Liver (tissue), 9 donors: ENCODE results near the gene STK33. TPM values are rescaled to one million over a fixed set of nuclear protein-coding genes. Genes with fewer than 3 reads are reported as not detected.

Experiments used
- DNase-seq: peaks from one replicate; pipeline ENCODE4 v3.0.0-alpha.2; 2017; ENCODE audit warnings: low spot score
- H3K27ac ChIP-seq, 2 donors: one replicate each; pipeline ENCODE4 v1.7.0; 2013; ENCODE audit warnings: inconsistent platforms in 2 of 2, low read length in 2 of 2, control low read depth in 1 of 2, low read depth in 1 of 2, mild to moderate bottlenecking in 1 of 2
- H3K27me3 ChIP-seq, 4 donors: one replicate each; pipeline versions ENCODE4 v1.6.1 to v1.7.0; 2013; ENCODE audit warnings: low read length in 3 of 4, inconsistent platforms in 1 of 4, mild to moderate bottlenecking in 1 of 4, moderate library complexity in 1 of 4; ENCODE audit not compliant: control insufficient read depth in 4 of 4, insufficient read depth in 4 of 4
- H3K36me3 ChIP-seq, 4 donors: one replicate each; pipeline versions ENCODE4 v1.6.1 to v1.7.0; 2013; ENCODE audit warnings: low read length in 3 of 4, mild to moderate bottlenecking in 3 of 4, low read depth in 1 of 4, moderate library complexity in 1 of 4; ENCODE audit not compliant: control insufficient read depth in 4 of 4, insufficient read depth in 3 of 4
- H3K4me1 ChIP-seq, 4 donors: one replicate each; pipeline versions ENCODE4 v1.6.1 to v1.7.0; 2013; ENCODE audit warnings: low read length in 3 of 4, mild to moderate bottlenecking in 3 of 4, moderate library complexity in 1 of 4; ENCODE audit not compliant: control insufficient read depth in 4 of 4, insufficient read depth in 4 of 4
- H3K4me3 ChIP-seq, 3 donors: one replicate each; pipeline versions ENCODE4 v1.6.1 to v1.7.0; 2013; ENCODE audit warnings: low read length in 3 of 3, control low read depth in 1 of 3, low read depth in 1 of 3, mild to moderate bottlenecking in 1 of 3
- H3K9ac ChIP-seq, 2 donors: one replicate each; pipeline ENCODE4 v1.7.0; 2013; ENCODE audit warnings: low read length in 2 of 2, mild to moderate bottlenecking in 2 of 2, moderate library complexity in 2 of 2, control low read depth in 1 of 2, low read depth in 1 of 2
- H3K9me3 ChIP-seq, 4 donors: one replicate each; pipeline versions ENCODE4 v1.6.1 to v1.7.0; 2013; ENCODE audit warnings: low read length in 3 of 4; ENCODE audit not compliant: control insufficient read depth in 4 of 4
- EGR1 ChIP-seq, 2 donors: IDR thresholded peaks; 2 replicates each; pipeline ENCODE4 v1.6.1; 2016 to 2018; ENCODE audit warnings: antibody characterized with exemption in 2 of 2, low read depth in 2 of 2
- FOXA1 ChIP-seq: IDR thresholded peaks from 2 replicates; pipeline ENCODE4 v1.6.1; 2016; ENCODE audit warnings: antibody characterized with exemption
- FOXA2 ChIP-seq: IDR thresholded peaks from 2 replicates; pipeline ENCODE4 v1.6.1; 2016; ENCODE audit warnings: antibody characterized with exemption
- GABPA ChIP-seq, 2 donors: IDR thresholded peaks in 1 of 2; conservative IDR thresholded peaks in 1 of 2; 2 replicates each; pipeline ENCODE4 v1.6.1; 2016; ENCODE audit warnings: antibody characterized with exemption in 2 of 2, mild to moderate bottlenecking in 1 of 2, moderate library complexity in 1 of 2
- JUND ChIP-seq, 2 donors: IDR thresholded peaks; 2 replicates each; pipeline ENCODE4 v1.6.1; 2016; ENCODE audit warnings: antibody characterized with exemption in 2 of 2
- NR2F2 ChIP-seq: IDR thresholded peaks from 2 replicates; pipeline ENCODE4 v1.6.1; 2016; ENCODE audit warnings: antibody characterized with exemption
- RAD21 ChIP-seq, 2 donors: IDR thresholded peaks; 2 replicates each; pipeline ENCODE4 v1.6.1; 2016; ENCODE audit warnings: antibody characterized with exemption in 2 of 2, mild to moderate bottlenecking in 2 of 2
- REST ChIP-seq: IDR thresholded peaks from 2 replicates; pipeline ENCODE4 v1.6.1; 2016; ENCODE audit warnings: antibody characterized with exemption, mild to moderate bottlenecking
- RXRA ChIP-seq, 2 donors: IDR thresholded peaks; 2 replicates each; pipeline ENCODE4 v1.6.1; 2017 to 2018; ENCODE audit warnings: antibody characterized with exemption in 2 of 2, mild to moderate bottlenecking in 1 of 2
- SP1 ChIP-seq: IDR thresholded peaks from 2 replicates; pipeline ENCODE4 v1.6.1; 2018; ENCODE audit warnings: antibody characterized with exemption, mild to moderate bottlenecking
- TAF1 ChIP-seq: conservative IDR thresholded peaks from 2 replicates; pipeline ENCODE4 v1.6.1; 2016; ENCODE audit warnings: antibody characterized with exemption, mild to moderate bottlenecking
- YY1 ChIP-seq: IDR thresholded peaks from 2 replicates; pipeline ENCODE4 v1.6.1; 2016; ENCODE audit warnings: antibody characterized with exemption, mild to moderate bottlenecking
- WGBS: extraction: QIAGEN DNeasy Blood & Tissue Kit; methylation state at CpG from one replicate; pipeline ENCODE4 v1.1.7; 2013; 5-methylcytosine and 5-hydroxymethylcytosine counted together
- polyA plus RNA-seq, 2 donors: library from polyadenylated mRNA; stranded (reverse) in 1 of 2; unstranded in 1 of 2; fragments of 200-250 nt in 1 of 2; fragments of >200 nt in 1 of 2; fragmentation: Nextera tagmentation in 1 of 2; extraction: Ambion mirVana in 1 of 2; gene quantifications; one replicate each; pipeline versions ENCODE4 v1.2.1 to v1.2.3, GENCODE V29; 2013 to 2015
- total RNA-seq, 2 donors: library from RNA; depleted of rRNA; stranded (reverse); fragments of >200 nt; gene quantifications; one replicate each; pipeline ENCODE4 v1.2.3, GENCODE V29; 2014
- TF ChIP-seq, protein P1 (sequence below): IDR thresholded peaks from 2 replicates; pipeline ENCODE4 v1.6.1; 2016; ENCODE audit warnings: antibody characterized with exemption
- TF ChIP-seq, protein P2 (sequence below): fragments of 150-350 bp; IDR thresholded peaks from 2 replicates; pipeline ENCODE4 v1.5.1; 2017; ENCODE audit warnings: improper control_type of control experiment, low read depth, low read length; ENCODE audit not compliant: missing input control
- TF ChIP-seq, protein P3 (sequence below): IDR thresholded peaks from 2 replicates; pipeline ENCODE4 v1.6.1; 2016; ENCODE audit warnings: antibody characterized with exemption
- donor health status: healthy.
- donor health status: healthy.
- donor health status: healthy.
- donor health status: healthy.
- donor health status: healthy.

STK33 gene
- total and polyA plus RNA-seq, 4 donors: 0.09 to 1.1 (median 0.52) TPM

GRCh38 chr11:8480858-8481257 is 113.2 kb downstream of the STK33 start:
- Histone ChIP-seq H3K27me3 (peaks cover 0 to 4% (median 0%) of the 10 kb centered on the region in 4 donors), H3K27ac (no peak overlapping the region), H3K9me3 (no peaks in the 10 kb centered on the region), H3K36me3 (no peaks in the 10 kb centered on the region), H3K9ac (no peak overlapping the region), H3K4me3 (no peak overlapping the region), H3K4me1 (no peaks in the 10 kb centered on the region)
- WGBS: 89% methylated on average over 3 of the region's 3 CpGs
- no peak for DNase-seq
- TF ChIP-seq FOXA1 (no peak), RAD21 (IDR thresholded peaks at IDR 0.05) (no peak), TAF1 (no peak), JUND (IDR thresholded peaks at IDR 0.05) (no peak), RXRA (IDR thresholded peaks at IDR 0.05) (no peak), GABPA (IDR thresholded peaks at IDR 0.05 in 1 of 2, conservative IDR thresholded peaks at IDR 0.05 in 1 of 2) (no peak), EGR1 (IDR thresholded peaks at IDR 0.05; ENCODE audit: low read depth in 2 of 2) (no peak), FOXA2 (no peak), SP1 (no peak), YY1 (no peak), REST (no peak)
- TF ChIP-seq, protein P1, sequence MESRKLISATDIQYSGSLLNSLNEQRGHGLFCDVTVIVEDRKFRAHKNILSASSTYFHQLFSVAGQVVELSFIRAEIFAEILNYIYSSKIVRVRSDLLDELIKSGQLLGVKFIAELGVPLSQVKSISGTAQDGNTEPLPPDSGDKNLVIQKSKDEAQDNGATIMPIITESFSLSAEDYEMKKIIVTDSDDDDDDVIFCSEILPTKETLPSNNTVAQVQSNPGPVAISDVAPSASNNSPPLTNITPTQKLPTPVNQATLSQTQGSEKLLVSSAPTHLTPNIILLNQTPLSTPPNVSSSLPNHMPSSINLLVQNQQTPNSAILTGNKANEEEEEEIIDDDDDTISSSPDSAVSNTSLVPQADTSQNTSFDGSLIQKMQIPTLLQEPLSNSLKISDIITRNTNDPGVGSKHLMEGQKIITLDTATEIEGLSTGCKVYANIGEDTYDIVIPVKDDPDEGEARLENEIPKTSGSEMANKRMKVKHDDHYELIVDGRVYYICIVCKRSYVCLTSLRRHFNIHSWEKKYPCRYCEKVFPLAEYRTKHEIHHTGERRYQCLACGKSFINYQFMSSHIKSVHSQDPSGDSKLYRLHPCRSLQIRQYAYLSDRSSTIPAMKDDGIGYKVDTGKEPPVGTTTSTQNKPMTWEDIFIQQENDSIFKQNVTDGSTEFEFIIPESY: no peak
- TF ChIP-seq, protein P2, sequence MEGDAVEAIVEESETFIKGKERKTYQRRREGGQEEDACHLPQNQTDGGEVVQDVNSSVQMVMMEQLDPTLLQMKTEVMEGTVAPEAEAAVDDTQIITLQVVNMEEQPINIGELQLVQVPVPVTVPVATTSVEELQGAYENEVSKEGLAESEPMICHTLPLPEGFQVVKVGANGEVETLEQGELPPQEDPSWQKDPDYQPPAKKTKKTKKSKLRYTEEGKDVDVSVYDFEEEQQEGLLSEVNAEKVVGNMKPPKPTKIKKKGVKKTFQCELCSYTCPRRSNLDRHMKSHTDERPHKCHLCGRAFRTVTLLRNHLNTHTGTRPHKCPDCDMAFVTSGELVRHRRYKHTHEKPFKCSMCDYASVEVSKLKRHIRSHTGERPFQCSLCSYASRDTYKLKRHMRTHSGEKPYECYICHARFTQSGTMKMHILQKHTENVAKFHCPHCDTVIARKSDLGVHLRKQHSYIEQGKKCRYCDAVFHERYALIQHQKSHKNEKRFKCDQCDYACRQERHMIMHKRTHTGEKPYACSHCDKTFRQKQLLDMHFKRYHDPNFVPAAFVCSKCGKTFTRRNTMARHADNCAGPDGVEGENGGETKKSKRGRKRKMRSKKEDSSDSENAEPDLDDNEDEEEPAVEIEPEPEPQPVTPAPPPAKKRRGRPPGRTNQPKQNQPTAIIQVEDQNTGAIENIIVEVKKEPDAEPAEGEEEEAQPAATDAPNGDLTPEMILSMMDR: no peak

DNA sequence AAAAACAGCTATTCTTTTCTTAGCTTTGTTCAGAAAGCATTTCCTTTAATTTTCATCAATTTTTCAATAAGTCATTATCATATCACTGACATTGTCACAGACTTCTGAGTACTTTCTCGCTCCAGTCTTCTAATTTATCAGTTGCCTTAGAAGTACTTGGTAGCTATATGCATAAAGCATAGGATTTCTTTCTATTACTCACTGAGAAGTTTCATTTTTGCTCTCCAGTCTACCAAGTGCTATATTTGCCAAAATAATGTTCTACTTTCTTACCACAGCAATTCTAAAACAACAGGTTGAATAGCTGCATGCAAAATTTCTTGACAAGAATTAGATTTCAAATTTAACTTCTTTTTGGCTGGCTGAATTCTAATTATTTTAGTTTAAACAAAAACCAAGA is 116.3 kb downstream of the STK33 start:
- Histone ChIP-seq H3K36me3 (no peaks in the 10 kb centered on the region), H3K27me3 (peaks cover 0 to 4% (median 0%) of the 10 kb centered on the region in 4 donors), H3K9ac (no peak overlapping the region), H3K4me3 (no peak overlapping the region), H3K9me3 (no peaks in the 10 kb centered on the region), H3K27ac (no peak overlapping the region), H3K4me1 (no peaks in the 10 kb centered on the region)
- 91% methylated on average over 1 of the region's 1 CpG for WGBS
- no peak for DNase-seq
- no peak for TF ChIP-seq YY1
- no peak for TF ChIP-seq FOXA2
- no peak for TF ChIP-seq NR2F2
- no peak for TF ChIP-seq GABPA (IDR thresholded peaks at IDR 0.05 in 1 of 2, conservative IDR thresholded peaks at IDR 0.05 in 1 of 2)
- no peak for TF ChIP-seq RAD21 (IDR thresholded peaks at IDR 0.05)
- TF ChIP-seq, protein P3, sequence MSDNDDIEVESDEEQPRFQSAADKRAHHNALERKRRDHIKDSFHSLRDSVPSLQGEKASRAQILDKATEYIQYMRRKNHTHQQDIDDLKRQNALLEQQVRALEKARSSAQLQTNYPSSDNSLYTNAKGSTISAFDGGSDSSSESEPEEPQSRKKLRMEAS: no peak
- TF ChIP-seq TAF1: no peak
- TF ChIP-seq, protein P2: no peak
- TF ChIP-seq RXRA (IDR thresholded peaks at IDR 0.05): no peak
